ENCODE data around the gene CAMK1D.
A peak's percentile ranks its signal among the peaks of the same experiment; 100 is the strongest.

The CAMK1D gene

GRCh38 chr10:12340371-12340770 lies 9.0 kb upstream of the CAMK1D start:
- H3K4me3 ChIP-seq (ENCODE audit: low read depth, low read length), result no peak overlapping the region
- in situ Hi-C loops (cut with HindIII; ENCODE audit: low sequenced_read_pairs), result no loop called here
- TF ChIP-seq CTCF (IDR thresholded peaks at IDR 0.05; ENCODE audit: low read depth, low read length), result no peak
- DNase-seq (ENCODE audit: low read depth, low spot score), result no peak

GRCh38 chr10:12340937-12341336 lies 8.4 kb upstream of the CAMK1D start:
- DNase-seq (ENCODE audit: low read depth, low spot score), result no peak
- H3K4me3 ChIP-seq (ENCODE audit: low read depth, low read length), result no peak overlapping the region
- in situ Hi-C loops (cut with HindIII; ENCODE audit: low sequenced_read_pairs), result no loop called here
- TF ChIP-seq CTCF (IDR thresholded peaks at IDR 0.05; ENCODE audit: low read depth, low read length), result no peak

- TF ChIP-seq CTCF (IDR thresholded peaks at IDR 0.05; ENCODE audit: low read depth, low read length), result no peak
- in situ Hi-C loops (cut with HindIII; ENCODE audit: low sequenced_read_pairs), result no loop called here
- DNase-seq (ENCODE audit: low read depth, low spot score), result no peak
- no peak overlapping the region for H3K4me3 ChIP-seq (ENCODE audit: low read depth, low read length)
These were observed 7.8 kb upstream of the CAMK1D start for GRCh38 chr10:12341526-12341925.

GRCh38 chr10:12344375-12345110 lies 4.8 kb upstream of the CAMK1D start:
- no peak overlapping the region for H3K4me3 ChIP-seq (ENCODE audit: low read depth, low read length)
- DNase-seq (ENCODE audit: low read depth, low spot score), result no peak
- in situ Hi-C loops (cut with HindIII; ENCODE audit: low sequenced_read_pairs), result no loop called here
- no peak for TF ChIP-seq CTCF (IDR thresholded peaks at IDR 0.05; ENCODE audit: low read depth, low read length)

GRCh38 chr10:12346707-12347106 lies 2.6 kb upstream of the CAMK1D start:
- in situ Hi-C loops (cut with HindIII; ENCODE audit: low sequenced_read_pairs), result no loop called here
- DNase-seq (ENCODE audit: low read depth, low spot score), result no peak
- H3K4me3 ChIP-seq (ENCODE audit: low read depth, low read length), result no peak overlapping the region
- no peak for TF ChIP-seq CTCF (IDR thresholded peaks at IDR 0.05; ENCODE audit: low read depth, low read length)

GRCh38 chr10:12348294-12348869 lies 965 bp upstream of the CAMK1D start:
- in situ Hi-C loops (cut with HindIII; ENCODE audit: low sequenced_read_pairs), result no loop called here
- peak overlapping the region; percentile 91 for H3K4me3 ChIP-seq (ENCODE audit: low read depth, low read length)

More at GRCh38 chr10:12348294-12348869, 965 bp upstream of the CAMK1D start:
- no peak for TF ChIP-seq CTCF (IDR thresholded peaks at IDR 0.05; ENCODE audit: low read depth, low read length)
- no peak for DNase-seq (ENCODE audit: low read depth, low spot score)

Measured in astrocyte of the spinal cord (primary cell).